IMR-90 (cell line): ENCODE measurements around the gene NRM. TPM values are rescaled to one million over a fixed set of nuclear protein-coding genes. Genes with fewer than 3 reads are reported as not detected.

Source experiments
- ATAC-seq: fragments of 200-7000 bp; cut with Tn5 transposase; 2 replicates; pipeline ENCODE4 v1.9.1; 2020; ENCODE audit warnings: low read depth, mild to moderate bottlenecking, moderate library complexity
- BruUV-seq: library from RNA; stranded (reverse); fragments of 400-500 nt; replicated peaks from 2 replicates; lab custom pipeline; 2021; lab: Mats Ljungman, UMichigan
- CTCF ChIA-PET: fragments of 300-600 bp; formaldehyde crosslinking; extraction: SDS; loops from one replicate; lab custom pipeline; 2021; ENCODE audit warnings: antibody characterized with exemption; lab: Yijun Ruan, JAX
- POLR2A ChIA-PET: fragments of 300-600 bp; sonication (Branson Sonifier 250); formaldehyde crosslinking; loops from one replicate; lab custom pipeline; 2022; ENCODE audit warnings: antibody characterized with exemption; ENCODE audit not compliant: unreplicated experiment; lab: Charles Lee
- DNase-seq: peaks from one replicate; pipeline ENCODE4 v3.0.0; 2013
- H2AFZ ChIP-seq: replicated peaks from 2 replicates; pipeline ENCODE3; 2013; ENCODE audit warnings: low read length, mild to moderate bottlenecking; ENCODE audit not compliant: poor library complexity
- H2AK5ac ChIP-seq: 2 replicates; pipeline ENCODE4 v1.6.1; 2013; ENCODE audit warnings: low read depth, low read length, inconsistent platforms
- H2AK9ac ChIP-seq: replicated peaks from 2 replicates; pipeline ENCODE3; 2013; ENCODE audit warnings: mild to moderate bottlenecking, low read depth, low read length, moderate library complexity; ENCODE audit not compliant: poor library complexity
- H2BK120ac ChIP-seq: 2 replicates; pipeline ENCODE4 v1.6.1; 2013; ENCODE audit warnings: low read depth, low read length, inconsistent platforms
- H2BK15ac ChIP-seq: 3 replicates; pipeline ENCODE4 v1.6.1; 2013; ENCODE audit warnings: low read depth, low read length, inconsistent platforms
- H2BK20ac ChIP-seq: 2 replicates; pipeline ENCODE4 v1.6.1; 2013; ENCODE audit warnings: low read depth, mild to moderate bottlenecking, inconsistent platforms, low read length, moderate library complexity
- H2BK5ac ChIP-seq: 2 replicates; pipeline ENCODE4 v1.6.1; 2013; ENCODE audit warnings: mild to moderate bottlenecking, low read depth, low read length, inconsistent platforms; ENCODE audit not compliant: poor library complexity, severe bottlenecking
- H3K14ac ChIP-seq: replicated peaks from 2 replicates; pipeline ENCODE4 v1.6.1; 2013; ENCODE audit warnings: low read depth, low read length, inconsistent platforms
- H3K18ac ChIP-seq: 2 replicates; pipeline ENCODE4 v1.6.1; 2013; ENCODE audit warnings: low read depth, low read length, control low read depth
- H3K23ac ChIP-seq: 2 replicates; pipeline ENCODE4 v1.6.1; 2013; ENCODE audit warnings: low read depth, low read length, inconsistent platforms
- H3K27ac ChIP-seq: 2 replicates; pipeline ENCODE4 v1.5.1; 2013; ENCODE audit warnings: mild to moderate bottlenecking, control low read depth, low read length; ENCODE audit not compliant: insufficient read depth
- H3K27me3 ChIP-seq: 2 replicates; pipeline ENCODE4 v1.6.1; 2013; ENCODE audit warnings: low read length; ENCODE audit not compliant: control insufficient read depth, insufficient read depth
- H3K36me3 ChIP-seq: 2 replicates; pipeline ENCODE4 v1.6.1; 2013; ENCODE audit warnings: low read length, mixed read lengths; ENCODE audit not compliant: control insufficient read depth, insufficient read depth
- H3K4ac ChIP-seq: 2 replicates; pipeline ENCODE4 v1.6.1; 2013; ENCODE audit warnings: low read depth, low read length, inconsistent platforms
- H3K4me1 ChIP-seq: 2 replicates; pipeline ENCODE4 v1.6.1; 2013; ENCODE audit warnings: low read length, mixed read lengths; ENCODE audit not compliant: control insufficient read depth, insufficient read depth
- H3K4me2 ChIP-seq: 2 replicates; pipeline ENCODE4 v1.6.1; 2013; ENCODE audit warnings: low read depth, mild to moderate bottlenecking, control low read depth, low read length, moderate library complexity
- H3K4me3 ChIP-seq: 2 replicates; pipeline ENCODE4 v1.5.1; 2013; ENCODE audit warnings: low read depth, mild to moderate bottlenecking, control low read depth, low read length, moderate library complexity; ENCODE audit not compliant: insufficient read depth
- H3K56ac ChIP-seq: 2 replicates; pipeline ENCODE4 v1.6.1; 2013; ENCODE audit warnings: low read length, inconsistent platforms; ENCODE audit not compliant: insufficient read depth; ENCODE audit errors: extremely low read depth
- H3K79me1 ChIP-seq, 2 experiments: 2 replicates each; pipeline ENCODE4 v1.6.1; 2013; ENCODE audit warnings: low read length in 2 of 2, inconsistent platforms in 1 of 2, low read depth in 1 of 2
- H3K9ac ChIP-seq: 2 replicates; pipeline ENCODE4 v1.6.1; 2013; ENCODE audit warnings: low read depth, low read length, control low read depth
- H3K9me1 ChIP-seq: 2 replicates; pipeline ENCODE4 v1.6.1; 2013; ENCODE audit warnings: low read length, inconsistent platforms; ENCODE audit not compliant: insufficient read depth
- H3K9me3 ChIP-seq: 2 replicates; pipeline ENCODE4 v1.6.1; 2013; ENCODE audit warnings: low read length; ENCODE audit not compliant: control insufficient read depth, insufficient read depth
- H4K20me1 ChIP-seq: 2 replicates; pipeline ENCODE4 v1.6.1; 2013; ENCODE audit warnings: low read length, inconsistent platforms; ENCODE audit not compliant: insufficient read depth
- H4K5ac ChIP-seq: 2 replicates; pipeline ENCODE4 v1.6.1; 2013; ENCODE audit warnings: mild to moderate bottlenecking, low read depth, low read length, control low read depth
- H4K8ac ChIP-seq, 2 experiments: 2 replicates each; pipeline ENCODE4 v1.6.1; 2013; ENCODE audit warnings: low read depth in 2 of 2, low read length in 2 of 2, control low read depth in 1 of 2, inconsistent platforms in 1 of 2
- H4K91ac ChIP-seq: 2 replicates; pipeline ENCODE4 v1.6.1; 2013; ENCODE audit warnings: low read depth, low read length, inconsistent platforms; ENCODE audit not compliant: insufficient read depth
- RAD21 ChIP-seq: IDR thresholded peaks from 2 replicates; pipeline ENCODE4 v1.6.1; 2012; ENCODE audit warnings: low read length, improper control_type of control experiment
- RCOR1 ChIP-seq: IDR thresholded peaks from 2 replicates; pipeline ENCODE4 v1.6.1; 2012; ENCODE audit warnings: mild to moderate bottlenecking, low read length, improper control_type of control experiment; ENCODE audit not compliant: insufficient replicate concordance
- RFX5 ChIP-seq: IDR thresholded peaks from 2 replicates; pipeline ENCODE4 v1.8.0; 2012; ENCODE audit warnings: low read depth, mild to moderate bottlenecking, low read length, moderate library complexity
- WGBS, 2 experiments: methylation state at CpG; one replicate each; pipeline versions ENCODE4 v1.1.5 to v1.1.7; 2013; ENCODE audit warnings: missing lambda C conversion rate in 2 of 2; ENCODE audit not compliant: insufficient read length in 1 of 2; ENCODE audit errors: extremely low coverage in 2 of 2; 5-methylcytosine and 5-hydroxymethylcytosine counted together
- dilution Hi-C: fragments of 300-500 bp; cut with HindIII; formaldehyde crosslinking; loops from one replicate; pipeline ENCODE4 v1.14.3; 2018; ENCODE audit warnings: low sequenced_read_pairs; ENCODE audit not compliant: unreplicated experiment
- in situ Hi-C: fragments of 300-500 bp; cut with MboI; formaldehyde crosslinking; loops from 3 replicates; pipeline ENCODE4 v1.14.3; 2019; ENCODE audit warnings: low sequenced_read_pairs, inconsistent platforms, mixed read lengths
- intact Hi-C: fragments of 100-400 bp; cut with micrococcal nuclease; formaldehyde crosslinking; loops from 2 replicates; pipeline ENCODE4 v1.10.0; 2022
- polyA plus RNA-seq, 3 experiments: library from polyadenylated mRNA; depleted of rRNA; stranded (reverse); fragments of >200 nt; gene quantifications; 2 replicates each; pipeline ENCODE4 v1.2.3, GENCODE V29; 2012; ENCODE audit warnings: low replicate concordance in 1 of 3
- total RNA-seq: library from RNA; depleted of rRNA; stranded (reverse); fragments of >200 nt; gene quantifications from 2 replicates; pipeline ENCODE4 v1.2.3, GENCODE V29; 2012

The NRM gene
- total and polyA plus RNA-seq, 2 of the 4 experiments (the other 2 are of a cell fraction): 2.2 to 27.0 TPM

- TF ChIP-seq RCOR1 (no peak), RAD21 (no peak), RFX5 (no peak)
Measured at GRCh38 chr6:30656513-30656912, 34.3 kb downstream of the NRM start.

More at GRCh38 chr6:30656513-30656912, 34.3 kb downstream of the NRM start:
- H2BK20ac ChIP-seq: no peak overlapping the region
- ChIA-PET CTCF (no interaction called here), POLR2A (no interaction called here)
- no peak overlapping the region for H3K4me2 ChIP-seq
- H2BK15ac ChIP-seq: no peak overlapping the region
- no peaks in the 10 kb centered on the region for H4K20me1 ChIP-seq
- no peaks in the 10 kb centered on the region for H3K27me3 ChIP-seq
- no peak overlapping the region for H3K4me3 ChIP-seq
- H3K18ac ChIP-seq: no peak overlapping the region
- no peak overlapping the region for H3K4ac ChIP-seq
- H2AFZ ChIP-seq: no peak overlapping the region
- BruUV-seq: no TSS peak
- H3K9me3 ChIP-seq: no peaks in the 10 kb centered on the region
- no peak overlapping the region for H2AK9ac ChIP-seq
- H3K9ac ChIP-seq: no peak overlapping the region
- H4K91ac ChIP-seq: no peak overlapping the region
- no peak overlapping the region for H2BK5ac ChIP-seq
- H3K79me1 ChIP-seq: peaks cover 2 to 4% of the 10 kb centered on the region in 2 experiments; a peak in 3 of 4 replicates
- no peak overlapping the region for H2AK5ac ChIP-seq
- ATAC-seq: no peak
- peaks cover 74% of the 10 kb centered on the region for H3K36me3 ChIP-seq
- no peak overlapping the region for H3K27ac ChIP-seq
- H3K23ac ChIP-seq: no peak overlapping the region
- intact Hi-C loops: no loop called here
- dilution Hi-C loops: no loop called here
- no peak for DNase-seq
- no peak overlapping the region for H2BK120ac ChIP-seq
- no peak overlapping the region for H4K8ac ChIP-seq
- H3K14ac ChIP-seq: no peak overlapping the region
- WGBS, 2 experiments: 91% methylated on average over 4 of the region's 7 CpGs; no CpG with 5 or more reads in 1 of the 2 experiments
- H4K5ac ChIP-seq: no peak overlapping the region
- H3K56ac ChIP-seq: no peak overlapping the region
- no peaks in the 10 kb centered on the region; the same call in 1 of the 2 replicates for H3K4me1 ChIP-seq
- no peaks in the 10 kb centered on the region for H3K9me1 ChIP-seq
- in situ Hi-C loops: no loop called here
